Measurements from ENCODE around the gene SLC15A3.

The SLC15A3 gene

GRCh38 chr11:60951904-60952741 lies at the start of gene SLC15A3:
Gene SLC15A3, minus strand, starts transcription at chr11:60952176. Its CDS starts 625 bp downstream, at chr11:60951551.
- POLR2A ChIA-PET, result no interaction called here
- TF ChIP-seq, protein P1, sequence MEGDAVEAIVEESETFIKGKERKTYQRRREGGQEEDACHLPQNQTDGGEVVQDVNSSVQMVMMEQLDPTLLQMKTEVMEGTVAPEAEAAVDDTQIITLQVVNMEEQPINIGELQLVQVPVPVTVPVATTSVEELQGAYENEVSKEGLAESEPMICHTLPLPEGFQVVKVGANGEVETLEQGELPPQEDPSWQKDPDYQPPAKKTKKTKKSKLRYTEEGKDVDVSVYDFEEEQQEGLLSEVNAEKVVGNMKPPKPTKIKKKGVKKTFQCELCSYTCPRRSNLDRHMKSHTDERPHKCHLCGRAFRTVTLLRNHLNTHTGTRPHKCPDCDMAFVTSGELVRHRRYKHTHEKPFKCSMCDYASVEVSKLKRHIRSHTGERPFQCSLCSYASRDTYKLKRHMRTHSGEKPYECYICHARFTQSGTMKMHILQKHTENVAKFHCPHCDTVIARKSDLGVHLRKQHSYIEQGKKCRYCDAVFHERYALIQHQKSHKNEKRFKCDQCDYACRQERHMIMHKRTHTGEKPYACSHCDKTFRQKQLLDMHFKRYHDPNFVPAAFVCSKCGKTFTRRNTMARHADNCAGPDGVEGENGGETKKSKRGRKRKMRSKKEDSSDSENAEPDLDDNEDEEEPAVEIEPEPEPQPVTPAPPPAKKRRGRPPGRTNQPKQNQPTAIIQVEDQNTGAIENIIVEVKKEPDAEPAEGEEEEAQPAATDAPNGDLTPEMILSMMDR (IDR thresholded peaks at IDR 0.05; ENCODE audit: control extremely low read depth, extremely low read depth, low read depth, missing control alignments), result no peak
- DNase-seq (ENCODE audit: extremely low spot score), result peak; percentile 88
- CTCF ChIA-PET, result interaction anchor here (1.2 kb wide), 1 partner anchor 12 kb away, joined by 3 read pairs; no protein-coding TSS in a partner anchor

DNA sequence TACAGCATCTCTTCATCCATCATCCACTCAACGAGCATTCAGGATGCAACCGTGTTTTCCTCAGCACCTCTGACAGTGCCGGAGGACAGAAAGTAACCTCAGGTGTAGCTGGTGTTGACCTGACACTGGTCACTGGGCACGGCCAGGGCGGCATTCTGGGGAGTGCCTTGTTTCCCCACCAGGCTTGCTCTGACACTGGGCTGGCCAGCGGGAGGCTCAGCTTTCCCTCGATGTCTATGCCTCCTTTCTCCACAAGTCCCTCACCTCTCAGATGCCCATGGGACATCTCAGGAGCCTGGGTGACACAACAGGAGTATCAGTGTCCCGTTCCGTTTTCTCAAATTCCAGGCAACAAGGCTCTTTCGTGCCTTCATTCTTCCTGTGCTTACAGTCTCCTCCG lies 48.5 kb upstream of the SLC15A3 start:
- ChIA-PET CTCF (no interaction called here), POLR2A (no interaction called here)
- DNase-seq (ENCODE audit: extremely low spot score), result no peak
- TF ChIP-seq, protein P1 (IDR thresholded peaks at IDR 0.05; ENCODE audit: control extremely low read depth, extremely low read depth, low read depth, missing control alignments), result no peak

DNA sequence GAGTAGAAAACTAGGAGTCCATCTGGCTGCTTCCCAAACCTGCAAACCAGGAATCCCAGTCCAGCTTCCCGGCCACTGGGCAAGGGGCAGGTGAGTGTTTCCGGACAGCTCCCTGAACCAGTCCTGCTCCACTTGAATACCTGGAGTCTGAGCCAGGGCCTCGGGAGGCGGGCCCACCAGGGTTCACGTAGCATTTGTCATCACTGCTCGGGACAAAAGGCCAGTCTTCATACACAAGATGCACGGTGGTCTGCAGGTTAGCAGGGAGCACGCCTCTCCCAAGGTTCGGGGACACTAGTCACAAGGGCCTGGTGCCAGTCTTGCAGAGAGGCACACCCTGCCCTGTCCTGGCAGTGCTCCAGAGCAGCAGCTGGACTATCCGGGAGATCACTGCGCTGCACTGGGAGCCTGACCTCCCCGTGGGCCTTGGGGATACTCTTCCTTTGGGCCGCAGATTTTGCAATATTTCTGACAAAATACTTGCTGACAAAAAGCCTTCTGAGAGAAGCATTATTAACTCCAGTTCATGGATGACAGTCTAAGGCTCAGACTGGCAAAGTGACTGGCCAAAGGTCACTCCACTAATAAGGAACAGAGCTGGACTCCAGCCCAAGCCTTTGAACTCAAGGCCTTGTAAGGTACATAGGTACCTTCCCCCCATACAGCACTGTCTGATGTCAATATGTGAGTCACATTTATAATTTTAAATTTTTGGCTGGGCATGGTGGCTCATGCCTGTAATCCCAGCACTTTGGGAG lies 44.6 kb upstream of the SLC15A3 start:
- TF ChIP-seq, protein P1 (IDR thresholded peaks at IDR 0.05; ENCODE audit: control extremely low read depth, extremely low read depth, low read depth, missing control alignments), result no peak
- DNase-seq (ENCODE audit: extremely low spot score), result no peak
- ChIA-PET POLR2A (no interaction called here), CTCF (interaction anchor here (5.0 kb wide), 1 partner anchor 26 kb away, joined by 18 read pairs; the partner anchor contains the start of gene CD6)

GRCh38 chr11:60995798-60996197 lies 43.8 kb upstream of the SLC15A3 start:
- CTCF ChIA-PET, result interaction anchor here (5.0 kb wide), 1 partner anchor 25 kb away, joined by 18 read pairs; the partner anchor contains the start of gene CD6
- DNase-seq (ENCODE audit: extremely low spot score), result no peak
- POLR2A ChIA-PET, result no interaction called here
- TF ChIP-seq, protein P1 (IDR thresholded peaks at IDR 0.05; ENCODE audit: control extremely low read depth, extremely low read depth, low read depth, missing control alignments), result no peak

- no peak for DNase-seq (ENCODE audit: extremely low spot score)
- CTCF ChIA-PET, result interaction anchor here (1.3 to 5.0 kb wide), 3 partner anchors 9 to 164 kb away, joined by 3 to 18 read pairs (median 5); partner anchors contain the start of gene CD6
- POLR2A ChIA-PET, result no interaction called here
- TF ChIP-seq, protein P1 (IDR thresholded peaks at IDR 0.05; ENCODE audit: control extremely low read depth, extremely low read depth, low read depth, missing control alignments), result no peak
Measured at GRCh38 chr11:60994541-60995080, 42.6 kb upstream of the SLC15A3 start.

DNA sequence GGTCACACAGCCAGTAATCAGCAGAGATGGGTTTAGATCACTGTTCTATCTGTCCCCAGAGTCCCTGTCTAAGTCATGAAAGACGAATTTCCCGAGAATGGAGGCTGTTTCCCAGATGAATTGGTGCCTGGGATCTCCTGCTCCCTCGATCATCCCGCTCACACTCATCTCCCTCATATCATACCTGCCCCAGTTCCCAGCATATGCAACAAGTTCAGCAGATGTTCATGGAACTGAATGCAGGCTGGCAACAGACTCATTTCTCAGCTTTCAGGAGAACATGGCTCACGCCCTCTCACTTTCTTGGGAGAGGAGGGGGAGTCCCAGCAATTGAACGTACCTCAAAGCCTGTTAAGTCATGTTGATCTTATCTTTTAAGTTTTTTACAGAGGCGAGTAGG lies 41.6 kb upstream of the SLC15A3 start:
- POLR2A ChIA-PET, result no interaction called here
- CTCF ChIA-PET, result interaction anchor here (0.9 to 5.0 kb wide), 5 partner anchors 10 to 163 kb away, joined by 3 to 18 read pairs (median 3); partner anchors contain the start of gene CD6
- TF ChIP-seq, protein P1 (IDR thresholded peaks at IDR 0.05; ENCODE audit: control extremely low read depth, extremely low read depth, low read depth, missing control alignments), result no peak
- no peak for DNase-seq (ENCODE audit: extremely low spot score)

Measured in GM10248 (cell line).